A549 (cell line): Measurements from ENCODE around the gene TGFBR3. TPM values are rescaled to one million over a fixed set of nuclear protein-coding genes. Genes with fewer than 3 reads are reported as not detected.

Experiments used
- ATAC-seq, 2 experiments: fragments of 200-7000 bp in 1 of 2; fragments of >200 bp in 1 of 2; cut with Nextera tagmentation in 1 of 2; cut with Tn5 transposase in 1 of 2; 3 replicates each; pipeline versions ENCODE4 v1.8.0 to v1.9.1; 2018 to 2020; ENCODE audit warnings: mild to moderate bottlenecking in 1 of 2, moderate library complexity in 1 of 2
- CTCF ChIA-PET: fragments of 300-600 bp; sonication (Branson Sonifier 250); formaldehyde crosslinking; extraction: SDS; loops from one replicate; lab custom pipeline; 2021; ENCODE audit warnings: antibody characterized with exemption, inconsistent platforms; lab: Yijun Ruan, JAX
- POLR2A ChIA-PET: fragments of 350-600 bp; formaldehyde crosslinking; extraction: SDS; loops from one replicate; lab custom pipeline; 2021; ENCODE audit warnings: antibody characterized with exemption, inconsistent platforms; lab: Yijun Ruan, JAX
- DNase-seq, 2 experiments: peaks; one replicate each; pipeline versions ENCODE4 v3.0.0 to v3.0.0-alpha.2; 2011 to 2016; ENCODE audit warnings: low read depth in 1 of 2, low spot score in 1 of 2
- FAIRE-seq: peaks from 2 replicates; lab custom pipeline; 2011; peaks lifted over from hg19 to GRCh38; lab: Jason Lieb, UNC
- H3K27ac ChIP-seq, 2 experiments: fragments of >200 bp; sonication (Bioruptor Twin); formaldehyde crosslinking; 3 replicates each; pipeline ENCODE4 v1.5.1; 2016 to 2017
- H3K4me1 ChIP-seq: fragments of >200 bp; sonication (Bioruptor Twin); formaldehyde crosslinking; 3 replicates; pipeline ENCODE4 v1.6.1; 2016
- H3K4me2 ChIP-seq: fragments of >200 bp; sonication (Bioruptor Twin); formaldehyde crosslinking; 3 replicates; pipeline ENCODE4 v1.6.1; 2016
- H3K4me3 ChIP-seq: fragments of >200 bp; sonication (Bioruptor Twin); formaldehyde crosslinking; 3 replicates; pipeline ENCODE4 v1.5.1; 2016
- H3K9me3 ChIP-seq: fragments of >200 bp; sonication (Bioruptor Twin); formaldehyde crosslinking; 3 replicates; pipeline ENCODE4 v1.6.1; 2016
- CEBPB ChIP-seq, 2 experiments: fragments of >200 bp in 1 of 2; sonication (Bioruptor Twin) in 1 of 2; formaldehyde crosslinking in 1 of 2; IDR thresholded peaks; 2 replicates each; pipeline ENCODE4 v1.6.1; 2012 to 2016
- EHF ChIP-seq: fragments of 250-450 bp; sonication (Bioruptor Pico); IDR thresholded peaks from 2 replicates; pipeline ENCODE4 v1.5.0; 2020; ENCODE audit warnings: mild to moderate bottlenecking
- EHMT2 ChIP-seq: fragments of 200-600 bp; sonication (generic); IDR thresholded peaks from 2 replicates; pipeline ENCODE4 v1.6.1; 2016; ENCODE audit warnings: antibody characterized with exemption, low read depth, mild to moderate bottlenecking, moderate library complexity
- EP300 ChIP-seq, 2 experiments: fragments of >200 bp; sonication (Bioruptor Twin); formaldehyde crosslinking; IDR thresholded peaks; 2 replicates in 1 of 2; 3 replicates in 1 of 2; pipeline ENCODE4 v1.6.1; 2016 to 2017
- ESRRA ChIP-seq: fragments of 150-350 bp; IDR thresholded peaks from 2 replicates; pipeline ENCODE4 v1.6.1; 2014; ENCODE audit warnings: mild to moderate bottlenecking, low read length, borderline replicate concordance
- FOSB ChIP-seq: fragments of 250-450 bp; sonication (Bioruptor Pico); IDR thresholded peaks from 2 replicates; pipeline ENCODE4 v1.5.0; 2020; ENCODE audit warnings: mild to moderate bottlenecking, moderate library complexity
- FOSL2 ChIP-seq, 2 experiments: fragments of 450-650 bp in 1 of 2; fragments of >200 bp in 1 of 2; sonication (Bioruptor Twin) in 1 of 2; formaldehyde crosslinking; IDR thresholded peaks; 2 replicates each; pipeline versions ENCODE4 v1.5.0 to v1.6.1; 2016 to 2020; ENCODE audit warnings: mild to moderate bottlenecking in 1 of 2, moderate library complexity in 1 of 2
- HDAC2 ChIP-seq: fragments of 200-600 bp; sonication (generic); IDR thresholded peaks from 2 replicates; pipeline ENCODE4 v1.6.1; 2016
- HEYL ChIP-seq: fragments of 250-450 bp; sonication (Bioruptor Pico); IDR thresholded peaks from 2 replicates; pipeline ENCODE4 v1.8.0; 2021; ENCODE audit warnings: mild to moderate bottlenecking, moderate library complexity
- HOXB13 ChIP-seq: fragments of 250-450 bp; sonication (Bioruptor Pico); IDR thresholded peaks from 2 replicates; pipeline ENCODE4 v1.5.0; 2020; ENCODE audit warnings: low read depth, mild to moderate bottlenecking, moderate library complexity
- HOXB5 ChIP-seq: fragments of 250-450 bp; sonication (Bioruptor Pico); IDR thresholded peaks from 2 replicates; pipeline ENCODE4 v1.5.0; 2020; ENCODE audit warnings: mild to moderate bottlenecking, moderate library complexity
- JUN ChIP-seq, 2 experiments: fragments of >200 bp; sonication (Bioruptor Twin); formaldehyde crosslinking; IDR thresholded peaks; 2 replicates in 1 of 2; 3 replicates in 1 of 2; pipeline ENCODE4 v1.6.1; 2016 to 2017
- JUNB ChIP-seq: fragments of >200 bp; sonication (Bioruptor Twin); formaldehyde crosslinking; IDR thresholded peaks from 2 replicates; pipeline ENCODE4 v1.6.1; 2016
- KDM1A ChIP-seq: fragments of 200-600 bp; sonication (generic); IDR thresholded peaks from 2 replicates; pipeline ENCODE4 v1.6.1; 2016; ENCODE audit warnings: low read depth, mild to moderate bottlenecking
- KDM5A ChIP-seq: fragments of 200-600 bp; sonication (generic); IDR thresholded peaks from 2 replicates; pipeline ENCODE4 v1.6.1; 2016; ENCODE audit warnings: antibody characterized with exemption, mild to moderate bottlenecking
- MAZ ChIP-seq: fragments of 150-350 bp; IDR thresholded peaks from 2 replicates; pipeline ENCODE4 v1.6.1; 2014; ENCODE audit warnings: antibody characterized with exemption, low read depth, low read length, borderline replicate concordance
- MYC ChIP-seq: IDR thresholded peaks from 2 replicates; pipeline ENCODE4 v1.6.1; 2012; ENCODE audit warnings: mild to moderate bottlenecking, inconsistent platforms, low read length, improper control_type of control experiment, borderline replicate concordance
- NFE2L2 ChIP-seq: fragments of 150-350 bp; conservative IDR thresholded peaks from 2 replicates; pipeline ENCODE4 v1.6.1; 2014; ENCODE audit warnings: low read length
- PHF8 ChIP-seq: fragments of 200-600 bp; sonication (generic); IDR thresholded peaks from 2 replicates; pipeline ENCODE4 v1.6.1; 2016; ENCODE audit warnings: low read depth, mild to moderate bottlenecking, antibody characterized with exemption, moderate library complexity, borderline replicate concordance
- RARB ChIP-seq: fragments of 250-450 bp; sonication (Bioruptor Pico); IDR thresholded peaks from 2 replicates; pipeline ENCODE4 v1.8.0; 2021; ENCODE audit warnings: mild to moderate bottlenecking, moderate library complexity
- RFX5 ChIP-seq: fragments of 450-650 bp; IDR thresholded peaks from 2 replicates; pipeline ENCODE4 v1.7.1; 2014; ENCODE audit warnings: antibody characterized with exemption, mild to moderate bottlenecking, moderate library complexity
- RNF2 ChIP-seq: fragments of 200-600 bp; sonication (generic); IDR thresholded peaks from 2 replicates; pipeline ENCODE4 v1.6.1; 2016; ENCODE audit warnings: low read depth, mild to moderate bottlenecking, antibody characterized with exemption, moderate library complexity, borderline replicate concordance
- TFCP2L1 ChIP-seq: fragments of 250-450 bp; sonication (Bioruptor Pico); IDR thresholded peaks from 2 replicates; pipeline ENCODE4 v1.5.0; 2021; ENCODE audit warnings: mild to moderate bottlenecking
- TP53 ChIP-seq: fragments of 250-450 bp; sonication (Bioruptor Pico); IDR thresholded peaks from 2 replicates; pipeline ENCODE4 v1.5.0; 2021; ENCODE audit warnings: mild to moderate bottlenecking, moderate library complexity
- ZC3H11A ChIP-seq: fragments of 450-650 bp; IDR thresholded peaks from 2 replicates; pipeline ENCODE4 v1.6.1; 2014; ENCODE audit warnings: antibody characterized with exemption, mild to moderate bottlenecking
- ZFP36 ChIP-seq: fragments of 450-650 bp; IDR thresholded peaks from 2 replicates; pipeline ENCODE4 v1.6.1; 2014; ENCODE audit warnings: borderline replicate concordance; ENCODE audit not compliant: partially characterized antibody
- ZNF302 ChIP-seq: fragments of 250-450 bp; sonication (Bioruptor Pico); IDR thresholded peaks from 2 replicates; pipeline ENCODE4 v1.9.0; 2021; ENCODE audit warnings: inconsistent platforms, mild to moderate bottlenecking, moderate library complexity
- ZSCAN20 ChIP-seq: fragments of 250-450 bp; sonication (Bioruptor Pico); IDR thresholded peaks from 2 replicates; pipeline ENCODE4 v1.8.0; 2022; ENCODE audit warnings: mild to moderate bottlenecking, moderate library complexity
- WGBS: methylation state at CpG from one replicate; pipeline ENCODE4 v1.1.6; 2017; ENCODE audit errors: missing lambda C conversion rate; 5-methylcytosine and 5-hydroxymethylcytosine counted together
- polyA plus RNA-seq, 4 experiments: library from polyadenylated mRNA; depleted of rRNA in 3 of 4; stranded (reverse); fragments of >200 nt; fragmentation: RNase III in 1 of 4; extraction: RNeasy Plus Mini Kit Qiagen cat#74134 plus additional on column Dnase treatment in 1 of 4; gene quantifications; 2 replicates in 3 of 4; 3 replicates in 1 of 4; pipeline ENCODE4 v1.2.3, GENCODE V29; 2011 to 2017
- TF ChIP-seq, protein P1 (sequence below): IDR thresholded peaks from 2 replicates; pipeline ENCODE4 v1.6.1; 2012; ENCODE audit warnings: low read depth, borderline replicate concordance
- TF ChIP-seq, protein P2 (sequence below): fragments of 150-350 bp; IDR thresholded peaks from 2 replicates; pipeline ENCODE4 v1.6.1; 2014; ENCODE audit warnings: low read depth, mild to moderate bottlenecking, low read length
- TF ChIP-seq, protein P3 (sequence below): IDR thresholded peaks from 2 replicates; pipeline ENCODE4 v1.6.1; 2012

TGFBR3 gene
- polyA plus RNA-seq, 2 of the 4 experiments (the other 2 are of a cell fraction), result 5.0 to 8.9 TPM

DNA sequence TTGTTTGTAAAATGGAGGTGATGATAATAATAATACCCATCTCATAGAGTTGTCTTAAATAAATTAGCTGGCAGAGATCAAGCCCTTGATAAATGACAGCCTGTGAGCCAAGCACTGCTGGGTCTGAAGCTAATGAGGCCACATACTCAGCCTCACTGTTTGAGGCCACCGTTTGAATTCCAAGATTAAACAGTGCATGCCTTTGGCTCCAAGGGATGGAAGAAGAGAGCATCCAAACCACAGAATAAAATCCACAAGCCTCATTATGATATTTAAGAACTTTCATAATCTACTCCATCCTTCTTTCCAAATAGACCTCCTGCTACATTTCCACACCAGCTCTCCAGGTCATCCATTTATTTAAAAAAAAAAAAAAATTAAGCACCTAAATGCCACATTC lies 29.0 kb downstream of the TGFBR3 start:
- 53% methylated on average over 1 of the region's 1 CpG for WGBS
- Histone ChIP-seq H3K4me2 (no peak overlapping the region), H3K4me3 (no peak overlapping the region), H3K9me3 (no peaks in the 10 kb centered on the region), H3K4me1 (peaks cover 6% of the 10 kb centered on the region), H3K27ac (no peak overlapping the region)
- FAIRE-seq (no peak), DNase-seq (no peak), ATAC-seq (no peak)
- ChIA-PET CTCF (interaction anchor here (0.6 to 1.4 kb wide), 2 partner anchors 29 to 98 kb away, joined by 3 to 4 read pairs; partner anchors contain the start of gene TGFBR3), POLR2A (no interaction called here)
- TF ChIP-seq ZSCAN20 (CRISPR knock-in tag), result no peak
- no peak for TF ChIP-seq FOSL2 (IDR thresholded peaks at IDR 0.05)
- TF ChIP-seq FOSL2 (CRISPR knock-in tag; IDR thresholded peaks at IDR 0.05), result no peak
- TF ChIP-seq KDM1A, result no peak
- TF ChIP-seq EP300 (IDR thresholded peaks at IDR 0.05), result no peak
- TF ChIP-seq HDAC2, result no peak
- TF ChIP-seq JUNB, result no peak
- TF ChIP-seq PHF8, result no peak
- TF ChIP-seq, protein P1, sequence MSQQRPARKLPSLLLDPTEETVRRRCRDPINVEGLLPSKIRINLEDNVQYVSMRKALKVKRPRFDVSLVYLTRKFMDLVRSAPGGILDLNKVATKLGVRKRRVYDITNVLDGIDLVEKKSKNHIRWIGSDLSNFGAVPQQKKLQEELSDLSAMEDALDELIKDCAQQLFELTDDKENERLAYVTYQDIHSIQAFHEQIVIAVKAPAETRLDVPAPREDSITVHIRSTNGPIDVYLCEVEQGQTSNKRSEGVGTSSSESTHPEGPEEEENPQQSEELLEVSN, result no peak
- TF ChIP-seq EHF (CRISPR knock-in tag), result no peak
- no peak for TF ChIP-seq RARB (CRISPR knock-in tag)
- TF ChIP-seq ZFP36, result no peak
- no peak for TF ChIP-seq MAZ
- TF ChIP-seq TP53 (CRISPR knock-in tag), result no peak
- TF ChIP-seq RFX5, result no peak
- TF ChIP-seq KDM5A, result no peak
- no peak for TF ChIP-seq FOSB (CRISPR knock-in tag)
- TF ChIP-seq, protein P2, sequence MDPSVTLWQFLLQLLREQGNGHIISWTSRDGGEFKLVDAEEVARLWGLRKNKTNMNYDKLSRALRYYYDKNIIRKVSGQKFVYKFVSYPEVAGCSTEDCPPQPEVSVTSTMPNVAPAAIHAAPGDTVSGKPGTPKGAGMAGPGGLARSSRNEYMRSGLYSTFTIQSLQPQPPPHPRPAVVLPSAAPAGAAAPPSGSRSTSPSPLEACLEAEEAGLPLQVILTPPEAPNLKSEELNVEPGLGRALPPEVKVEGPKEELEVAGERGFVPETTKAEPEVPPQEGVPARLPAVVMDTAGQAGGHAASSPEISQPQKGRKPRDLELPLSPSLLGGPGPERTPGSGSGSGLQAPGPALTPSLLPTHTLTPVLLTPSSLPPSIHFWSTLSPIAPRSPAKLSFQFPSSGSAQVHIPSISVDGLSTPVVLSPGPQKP, result no peak
- no peak for TF ChIP-seq ESRRA
- TF ChIP-seq RNF2, result no peak
- TF ChIP-seq HEYL, result no peak

DNA sequence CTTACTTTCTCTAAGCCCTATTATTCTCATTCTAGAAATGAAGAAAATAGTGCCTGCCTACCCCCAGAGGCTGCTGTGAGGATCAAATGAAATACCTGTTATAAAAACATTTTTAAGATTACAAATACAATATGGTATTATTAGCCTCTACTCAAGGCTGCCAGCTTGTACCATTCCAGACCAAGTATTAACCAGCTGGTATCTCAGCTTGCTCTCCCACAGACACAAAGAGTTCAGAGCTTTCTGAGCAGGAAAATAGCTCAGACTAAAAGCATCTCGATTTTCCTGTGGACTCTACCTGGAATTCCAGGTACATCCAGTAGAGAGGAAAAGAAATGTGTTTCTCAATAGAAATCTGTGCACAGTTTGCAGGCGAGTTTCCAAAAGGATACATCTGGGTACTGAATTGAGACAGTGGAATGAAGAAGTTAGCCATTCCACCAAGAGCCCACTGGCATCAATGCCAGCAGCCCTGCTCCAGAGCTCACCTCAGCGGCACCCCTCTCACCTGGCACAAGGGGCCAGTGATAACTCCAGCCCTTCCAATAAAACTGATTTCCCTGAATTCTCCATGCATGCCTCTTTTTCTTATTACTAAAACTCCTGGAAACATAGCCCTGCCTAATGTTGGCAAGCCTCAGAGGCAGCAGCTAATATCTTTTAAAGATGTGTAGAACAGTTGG lies 31.0 kb downstream of the TGFBR3 start:
- no peak for ATAC-seq
- H3K9me3 ChIP-seq, result no peaks in the 10 kb centered on the region
- 49% methylated on average over 3 of the region's 3 CpGs for WGBS
- peaks cover 17% of the 10 kb centered on the region for H3K4me1 ChIP-seq
- H3K27ac ChIP-seq, result no peak overlapping the region; a peak in 1 of 6 replicates
- no peak for DNase-seq
- POLR2A ChIA-PET, result no interaction called here
- CTCF ChIA-PET, result interaction anchor here (1.2 kb wide), 1 partner anchor 10 kb away, joined by 5 read pairs; no protein-coding TSS in a partner anchor
- TF ChIP-seq MAZ, result no peak
- no peak for TF ChIP-seq TFCP2L1 (CRISPR knock-in tag)
- TF ChIP-seq HEYL, result no peak
- TF ChIP-seq MYC, result no peak
- no peak for TF ChIP-seq KDM5A
- no peak for TF ChIP-seq ZC3H11A
- no peak overlapping the region for H3K4me2 ChIP-seq
- no peak overlapping the region for H3K4me3 ChIP-seq
- no peak for FAIRE-seq

DNA sequence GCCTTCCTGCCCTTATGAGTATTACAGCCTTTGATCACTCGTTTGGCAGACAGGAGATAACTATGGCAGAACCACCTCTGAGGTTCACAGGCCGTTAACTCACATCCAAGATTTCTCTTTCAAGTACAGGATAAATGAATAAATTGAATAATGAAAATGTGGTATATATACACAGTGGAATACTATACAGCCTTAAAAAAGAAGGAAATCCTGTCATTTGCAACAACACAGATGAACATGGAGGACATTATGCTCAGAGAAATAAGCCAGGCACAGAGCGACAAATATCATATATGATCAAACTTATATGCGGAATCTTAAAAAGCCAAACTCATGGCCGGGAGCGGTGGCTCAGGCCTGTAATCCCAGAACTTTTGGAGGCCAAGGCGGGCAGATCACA lies 32.6 kb downstream of the TGFBR3 start:
- TF ChIP-seq NFE2L2 (no peak), EP300 (IDR thresholded peaks at IDR 0.05) (no peak), CEBPB (IDR thresholded peaks at IDR 0.05) (no peak), ZFP36 (no peak), HDAC2 (no peak), FOSB (CRISPR knock-in tag) (no peak), ZNF302 (CRISPR knock-in tag) (no peak), JUN (IDR thresholded peaks at IDR 0.05) (no peak), EHF (CRISPR knock-in tag) (no peak), EHMT2 (no peak), MYC (no peak), ZC3H11A (no peak), HOXB5 (CRISPR knock-in tag) (no peak), KDM1A (no peak; the same call in 1 of the 2 replicates), HOXB13 (CRISPR knock-in tag) (no peak), JUNB (no peak)
- TF ChIP-seq, protein P3, sequence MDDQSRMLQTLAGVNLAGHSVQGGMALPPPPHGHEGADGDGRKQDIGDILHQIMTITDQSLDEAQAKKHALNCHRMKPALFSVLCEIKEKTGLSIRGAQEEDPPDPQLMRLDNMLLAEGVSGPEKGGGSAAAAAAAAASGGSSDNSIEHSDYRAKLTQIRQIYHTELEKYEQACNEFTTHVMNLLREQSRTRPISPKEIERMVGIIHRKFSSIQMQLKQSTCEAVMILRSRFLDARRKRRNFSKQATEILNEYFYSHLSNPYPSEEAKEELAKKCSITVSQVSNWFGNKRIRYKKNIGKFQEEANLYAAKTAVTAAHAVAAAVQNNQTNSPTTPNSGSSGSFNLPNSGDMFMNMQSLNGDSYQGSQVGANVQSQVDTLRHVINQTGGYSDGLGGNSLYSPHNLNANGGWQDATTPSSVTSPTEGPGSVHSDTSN, result no peak
- no peak for FAIRE-seq
- peaks cover 17% of the 10 kb centered on the region for H3K4me1 ChIP-seq
- H3K9me3 ChIP-seq, result no peaks in the 10 kb centered on the region
- H3K4me2 ChIP-seq, result no peak overlapping the region
- no peak for DNase-seq
- ChIA-PET POLR2A (no interaction called here), CTCF (no interaction called here)
- no peak for ATAC-seq
- no peak overlapping the region for H3K27ac ChIP-seq
- 94% methylated on average over 7 of the region's 7 CpGs for WGBS
- H3K4me3 ChIP-seq, result no peak overlapping the region
